B cell (primary cell): ENCODE results near the gene FCN2. TPM values are rescaled to one million over a fixed set of nuclear protein-coding genes. Genes with fewer than 3 reads are reported as not detected.

ENCODE experiments used
- ATAC-seq: fragments of 200-7000 bp; cut with Tn5 transposase; one replicate; pipeline ENCODE4 v1.10.0; 2021; ENCODE audit warnings: low read depth, mild to moderate bottlenecking, moderate number of reproducible peaks, moderate library complexity
- CTCF ChIA-PET: fragments of 350-600 bp; sonication (Branson Sonifier 250); formaldehyde crosslinking; loops from one replicate; lab custom pipeline; 2021; ENCODE audit warnings: antibody characterized with exemption, inconsistent platforms; lab: Charles Lee
- POLR2A ChIA-PET: fragments of 350-600 bp; sonication (Branson Sonifier 250); formaldehyde crosslinking; loops from one replicate; lab custom pipeline; 2021; ENCODE audit warnings: antibody characterized with exemption; lab: Charles Lee
- DNase-seq: peaks from one replicate; pipeline ENCODE4 v3.0.0; 2013
- H2AFZ ChIP-seq: 2 replicates; pipeline ENCODE4 v1.6.1; 2012; ENCODE audit warnings: mild to moderate bottlenecking, low read depth, low read length; ENCODE audit not compliant: insufficient read depth, poor library complexity, severe bottlenecking
- H3K27ac ChIP-seq, 2 donors: 1 replicate in 1 of 2; 2 replicates in 1 of 2; pipeline ENCODE4 v1.5.1; 2012 to 2013; ENCODE audit warnings: low read length in 2 of 2, mild to moderate bottlenecking in 2 of 2, moderate library complexity in 1 of 2
- H3K27me3 ChIP-seq, 4 experiments: fragments of 200-600 bp in 1 of 4; sonication (generic) in 1 of 4; replicated peaks in 1 of 4; 1 replicate in 2 of 4; 2 replicates in 2 of 4; pipeline versions ENCODE4 v1.6.1 to v1.7.0; 2013 to 2016; ENCODE audit warnings: low read length in 3 of 4, mild to moderate bottlenecking in 2 of 4, mixed read lengths in 1 of 4, moderate library complexity in 1 of 4; ENCODE audit not compliant: insufficient read depth in 4 of 4, control insufficient read depth in 3 of 4; ENCODE audit errors: control extremely low read depth in 1 of 4
- H3K36me3 ChIP-seq, 2 experiments: replicated peaks in 1 of 2; 1 replicate in 1 of 2; 2 replicates in 1 of 2; pipeline versions ENCODE4 v1.6.1 to v1.7.1; 2013; ENCODE audit warnings: low read length in 1 of 2; ENCODE audit not compliant: insufficient read depth in 2 of 2, control insufficient read depth in 1 of 2; ENCODE audit errors: control extremely low read depth in 1 of 2, extremely low read depth in 1 of 2
- H3K4me1 ChIP-seq, 2 donors: fragments of 200-600 bp in 1 of 2; sonication (generic) in 1 of 2; 1 replicate in 1 of 2; 2 replicates in 1 of 2; pipeline versions ENCODE4 v1.5.1 to v1.6.1; 2013 to 2017; ENCODE audit warnings: low read length in 2 of 2; ENCODE audit not compliant: control insufficient read depth in 2 of 2, insufficient read depth in 2 of 2
- H3K4me2 ChIP-seq: replicated peaks from 2 replicates; pipeline ENCODE3; 2012; ENCODE audit warnings: mild to moderate bottlenecking, low read depth, low read length; ENCODE audit not compliant: poor library complexity, severe bottlenecking
- H3K4me3 ChIP-seq, 5 experiments: fragments of 200-600 bp in 1 of 5; sonication (generic) in 1 of 5; 1 replicate in 3 of 5; 2 replicates in 2 of 5; pipeline versions ENCODE4 v1.5.1 to v1.7.0; 2011 to 2016; ENCODE audit warnings: low read length in 4 of 5, mild to moderate bottlenecking in 4 of 5, low read depth in 2 of 5, control low read depth in 1 of 5, moderate library complexity in 1 of 5; ENCODE audit not compliant: insufficient read depth in 1 of 5; ENCODE audit errors: control extremely low read depth in 1 of 5, extremely low read depth in 1 of 5
- H3K79me2 ChIP-seq: fragments of 200-600 bp; sonication (generic); one replicate; pipeline ENCODE4 v1.6.0; 2016; ENCODE audit warnings: low read length; ENCODE audit not compliant: control insufficient read depth, insufficient read depth
- H3K9ac ChIP-seq: fragments of 200-600 bp; sonication (generic); 2 replicates; pipeline ENCODE4 v1.6.1; 2017; ENCODE audit warnings: mild to moderate bottlenecking, low read length, moderate library complexity
- H3K9me3 ChIP-seq, 3 donors: one replicate each; pipeline versions ENCODE4 v1.6.1 to v1.7.1; 2013; ENCODE audit warnings: low read length in 2 of 3; ENCODE audit not compliant: control insufficient read depth in 2 of 3, insufficient read depth in 1 of 3; ENCODE audit errors: control extremely low read depth in 1 of 3
- H4K20me1 ChIP-seq: 2 replicates; pipeline ENCODE4 v1.6.0; 2012; ENCODE audit warnings: mild to moderate bottlenecking, low read length; ENCODE audit not compliant: insufficient read depth, control insufficient read depth, poor library complexity, severe bottlenecking
- H3K27ac Mint-ChIP-seq: one replicate; pipeline ENCODE4 v1.8.0; 2021; ENCODE audit warnings: mixed read lengths
- H3K27me3 Mint-ChIP-seq: one replicate; pipeline ENCODE4 v1.8.0; 2021; ENCODE audit warnings: mixed read lengths
- H3K4me1 Mint-ChIP-seq: one replicate; pipeline ENCODE4 v1.8.0; 2021; ENCODE audit warnings: mixed read lengths
- H3K4me3 Mint-ChIP-seq: one replicate; pipeline ENCODE4 v1.8.0; 2021; ENCODE audit warnings: mixed read lengths
- H3K9me3 Mint-ChIP-seq: one replicate; pipeline ENCODE4 v1.8.0; 2022; ENCODE audit warnings: mixed read lengths; ENCODE audit not compliant: insufficient read depth
- CTCF ChIP-seq: fragments of 200-600 bp; IDR thresholded peaks from one replicate; pipeline ENCODE4 v1.8.0; 2022; ENCODE audit warnings: antibody characterized with exemption, mild to moderate bottlenecking
- EZH2 ChIP-seq: IDR thresholded peaks from 2 replicates; pipeline ENCODE4 v1.6.1; 2012; ENCODE audit warnings: borderline replicate concordance, low read depth, mild to moderate bottlenecking, moderate library complexity, low read length; ENCODE audit not compliant: insufficient read depth, poor library complexity, severe bottlenecking
- WGBS: methylation state at CpG from one replicate; pipeline ENCODE4 v1.1.5; 2013; ENCODE audit warnings: missing lambda C conversion rate; ENCODE audit not compliant: insufficient coverage; 5-methylcytosine and 5-hydroxymethylcytosine counted together
- intact Hi-C: fragments of 100-400 bp; cut with micrococcal nuclease; formaldehyde crosslinking; loops from one replicate; pipeline ENCODE4 v1.10.0; 2022
- polyA plus RNA-seq: library from polyadenylated mRNA; depleted of rRNA; stranded (reverse); fragments of >200 nt; gene quantifications from 2 replicates; pipeline ENCODE4 v1.2.3, GENCODE V29; 2012
- total RNA-seq, 2 donors: library from RNA; stranded (reverse); fragments of 120-200 nt in 1 of 2; gene quantifications; 1 replicate in 1 of 2; 2 replicates in 1 of 2; pipeline versions ENCODE4 v1.2.3 to v1.2.4, GENCODE V29; 2013 to 2022

Gene FCN2
- total and polyA plus RNA-seq, 2 donors (not counting 1 experiment from before 2014, with no cell fraction given): not detected

GRCh38 chr9:134892820-134893420 lies 12.3 kb downstream of the FCN2 start:
- intact Hi-C loops: no loop called here
- Histone ChIP-seq H3K27me3 (peaks cover 0 to 15% (median 3%) of the 10 kb centered on the region in 4 experiments), H3K9me3 (peaks cover 0 to 14% (median 0%) of the 10 kb centered on the region in 3 donors), H4K20me1 (no peaks in the 10 kb centered on the region), H3K4me1 (no peaks in the 10 kb centered on the region), H3K4me3 (no peak overlapping the region), H3K36me3 (no peaks in the 10 kb centered on the region), H3K79me2 (no peaks in the 10 kb centered on the region), H2AFZ (no peak overlapping the region), H3K4me2 (no peak overlapping the region), H3K27ac (no peak overlapping the region), H3K9ac (no peak overlapping the region)
- ChIA-PET CTCF (no interaction called here), POLR2A (no interaction called here)
- WGBS: 62% methylated on average over 4 of the region's 7 CpGs
- ATAC-seq: no peak
- Mint-ChIP-seq H3K9me3 (no peaks in the 10 kb centered on the region), H3K4me3 (no peak overlapping the region), H3K27me3 (peaks cover 26% of the 10 kb centered on the region), H3K27ac (no peak overlapping the region), H3K4me1 (peaks cover under 1% of the 10 kb centered on the region)
- no peak for TF ChIP-seq CTCF
- TF ChIP-seq EZH2: no peak
- no peak for DNase-seq

GRCh38 chr9:134894136-134894860 lies 13.7 kb downstream of the FCN2 start:
- H2AFZ ChIP-seq: no peak overlapping the region
- Mint-ChIP-seq H3K4me1 (no peaks in the 10 kb centered on the region), H3K27me3 (peaks cover 31% of the 10 kb centered on the region), H3K27ac (no peak overlapping the region), H3K9me3 (peaks cover 5% of the 10 kb centered on the region), H3K4me3 (no peak overlapping the region)
- no peaks in the 10 kb centered on the region for H3K36me3 ChIP-seq
- no peaks in the 10 kb centered on the region for H4K20me1 ChIP-seq
- intact Hi-C loops: no loop called here
- H3K79me2 ChIP-seq: no peaks in the 10 kb centered on the region
- POLR2A ChIA-PET: no interaction called here
- no peak overlapping the region for H3K9ac ChIP-seq
- peaks cover 0 to 14% (median 8%) of the 10 kb centered on the region in 3 donors for H3K9me3 ChIP-seq
- H3K4me2 ChIP-seq: no peak overlapping the region
- CTCF ChIA-PET: no interaction called here
- ATAC-seq (no peak), DNase-seq (no peak)
- H3K4me3 ChIP-seq: no peak overlapping the region
- WGBS: 96% methylated on average over 3 of the region's 7 CpGs
- no peak overlapping the region for H3K27ac ChIP-seq
- TF ChIP-seq CTCF: no peak
- no peak for TF ChIP-seq EZH2
- H3K27me3 ChIP-seq: peaks cover 0 to 11% (median 5%) of the 10 kb centered on the region in 4 experiments
- no peaks in the 10 kb centered on the region for H3K4me1 ChIP-seq
